Neuron (in vitro differentiated cells): Measurements from ENCODE around the gene ADGRF5.

Source experiments
- H2AFZ ChIP-seq: one replicate; pipeline ENCODE4 v1.6.1; 2013; ENCODE audit warnings: low read depth, mild to moderate bottlenecking, inconsistent platforms, low read length, moderate library complexity
- H3K27me3 ChIP-seq: one replicate; pipeline ENCODE4 v1.6.1; 2013; ENCODE audit warnings: low read length; ENCODE audit not compliant: insufficient read depth
- H3K36me3 ChIP-seq: one replicate; pipeline ENCODE4 v1.6.1; 2013; ENCODE audit warnings: low read length; ENCODE audit not compliant: insufficient read depth
- H3K4me1 ChIP-seq: one replicate; pipeline ENCODE4 v1.6.1; 2013; ENCODE audit warnings: low read length; ENCODE audit not compliant: insufficient read depth
- H3K4me3 ChIP-seq: 2 replicates; pipeline ENCODE4 v1.5.1; 2013; ENCODE audit warnings: mild to moderate bottlenecking, low read length, moderate library complexity
- H3K9me3 ChIP-seq: one replicate; pipeline ENCODE4 v1.6.1; 2013; ENCODE audit warnings: low read length

Gene ADGRF5

GRCh38 chr6:46921059-46921458 lies 679 bp downstream of the ADGRF5 start:
- no peaks in the 10 kb centered on the region for H3K36me3 ChIP-seq
- no peak overlapping the region for H2AFZ ChIP-seq
- H3K4me1 ChIP-seq, result no peaks in the 10 kb centered on the region
- H3K27me3 ChIP-seq, result no peaks in the 10 kb centered on the region
- no peaks in the 10 kb centered on the region for H3K9me3 ChIP-seq
- H3K4me3 ChIP-seq, result no peak overlapping the region

- H3K36me3 ChIP-seq, result no peaks in the 10 kb centered on the region
- H3K4me1 ChIP-seq, result no peaks in the 10 kb centered on the region
- no peak overlapping the region for H2AFZ ChIP-seq
- H3K9me3 ChIP-seq, result no peaks in the 10 kb centered on the region
- no peaks in the 10 kb centered on the region for H3K27me3 ChIP-seq
- no peak overlapping the region for H3K4me3 ChIP-seq
Observed at GRCh38 chr6:46918806-46919205, 2.9 kb downstream of the ADGRF5 start.

GRCh38 chr6:46917002-46917545 lies 4.7 kb downstream of the ADGRF5 start:
- H3K36me3 ChIP-seq, result no peaks in the 10 kb centered on the region
- no peaks in the 10 kb centered on the region for H3K4me1 ChIP-seq
- H3K27me3 ChIP-seq, result no peaks in the 10 kb centered on the region
- no peaks in the 10 kb centered on the region for H3K9me3 ChIP-seq
- no peak overlapping the region for H2AFZ ChIP-seq
- H3K4me3 ChIP-seq, result no peak overlapping the region

GRCh38 chr6:46915866-46916265 lies 5.9 kb downstream of the ADGRF5 start:
- no peaks in the 10 kb centered on the region for H3K4me1 ChIP-seq
- H3K36me3 ChIP-seq, result no peaks in the 10 kb centered on the region
- H3K9me3 ChIP-seq, result no peaks in the 10 kb centered on the region
- H3K4me3 ChIP-seq, result no peak overlapping the region
- no peak overlapping the region for H2AFZ ChIP-seq
- H3K27me3 ChIP-seq, result no peaks in the 10 kb centered on the region

GRCh38 chr6:46915380-46915779 lies 6.4 kb downstream of the ADGRF5 start:
- H3K9me3 ChIP-seq, result no peaks in the 10 kb centered on the region
- no peaks in the 10 kb centered on the region for H3K4me1 ChIP-seq
- no peak overlapping the region for H2AFZ ChIP-seq
- no peak overlapping the region for H3K4me3 ChIP-seq
- no peaks in the 10 kb centered on the region for H3K36me3 ChIP-seq
- no peaks in the 10 kb centered on the region for H3K27me3 ChIP-seq

GRCh38 chr6:46914279-46914810 lies 7.4 kb downstream of the ADGRF5 start:
- H3K9me3 ChIP-seq, result no peaks in the 10 kb centered on the region
- no peaks in the 10 kb centered on the region for H3K36me3 ChIP-seq
- no peak overlapping the region for H2AFZ ChIP-seq
- H3K27me3 ChIP-seq, result no peaks in the 10 kb centered on the region
- no peak overlapping the region for H3K4me3 ChIP-seq
- no peaks in the 10 kb centered on the region for H3K4me1 ChIP-seq

- Histone ChIP-seq H3K4me3 (no peak overlapping the region), H2AFZ (no peak overlapping the region), H3K4me1 (no peaks in the 10 kb centered on the region), H3K27me3 (no peaks in the 10 kb centered on the region), H3K9me3 (no peaks in the 10 kb centered on the region), H3K36me3 (no peaks in the 10 kb centered on the region)
Observed at GRCh38 chr6:46909371-46909770, 12.4 kb downstream of the ADGRF5 start.

GRCh38 chr6:46906776-46907175 lies 15.0 kb downstream of the ADGRF5 start:
- Histone ChIP-seq H2AFZ (no peak overlapping the region), H3K36me3 (no peaks in the 10 kb centered on the region), H3K9me3 (no peaks in the 10 kb centered on the region), H3K27me3 (no peaks in the 10 kb centered on the region), H3K4me1 (no peaks in the 10 kb centered on the region), H3K4me3 (no peak overlapping the region)

GRCh38 chr6:46904117-46904516 lies 17.6 kb downstream of the ADGRF5 start:
- Histone ChIP-seq H2AFZ (no peak overlapping the region), H3K4me3 (no peak overlapping the region), H3K27me3 (no peaks in the 10 kb centered on the region), H3K36me3 (no peaks in the 10 kb centered on the region), H3K4me1 (no peaks in the 10 kb centered on the region), H3K9me3 (no peaks in the 10 kb centered on the region)

GRCh38 chr6:46903175-46903574 lies 18.6 kb downstream of the ADGRF5 start:
- H3K36me3 ChIP-seq, result no peaks in the 10 kb centered on the region
- no peak overlapping the region for H3K4me3 ChIP-seq
- no peak overlapping the region for H2AFZ ChIP-seq
- H3K9me3 ChIP-seq, result no peaks in the 10 kb centered on the region
- H3K4me1 ChIP-seq, result no peaks in the 10 kb centered on the region
- no peaks in the 10 kb centered on the region for H3K27me3 ChIP-seq

- no peak overlapping the region for H3K4me3 ChIP-seq
- no peaks in the 10 kb centered on the region for H3K36me3 ChIP-seq
- no peaks in the 10 kb centered on the region for H3K27me3 ChIP-seq
- no peaks in the 10 kb centered on the region for H3K4me1 ChIP-seq
- no peaks in the 10 kb centered on the region for H3K9me3 ChIP-seq
- H2AFZ ChIP-seq, result no peak overlapping the region
Observed at GRCh38 chr6:46901882-46902314, 19.8 kb downstream of the ADGRF5 start.

GRCh38 chr6:46900266-46900665 lies 21.5 kb downstream of the ADGRF5 start:
- H3K4me1 ChIP-seq, result no peaks in the 10 kb centered on the region
- H3K36me3 ChIP-seq, result no peaks in the 10 kb centered on the region
- H3K27me3 ChIP-seq, result no peaks in the 10 kb centered on the region
- no peak overlapping the region for H2AFZ ChIP-seq
- H3K9me3 ChIP-seq, result no peaks in the 10 kb centered on the region
- H3K4me3 ChIP-seq, result no peak overlapping the region

- Histone ChIP-seq H3K4me3 (no peak overlapping the region), H3K27me3 (no peaks in the 10 kb centered on the region), H3K4me1 (no peaks in the 10 kb centered on the region), H2AFZ (no peak overlapping the region), H3K9me3 (no peaks in the 10 kb centered on the region), H3K36me3 (no peaks in the 10 kb centered on the region)
Observed at GRCh38 chr6:46899659-46900058, 22.1 kb downstream of the ADGRF5 start.

- no peak overlapping the region for H2AFZ ChIP-seq
- H3K27me3 ChIP-seq, result no peaks in the 10 kb centered on the region
- H3K9me3 ChIP-seq, result no peaks in the 10 kb centered on the region
- no peak overlapping the region for H3K4me3 ChIP-seq
- no peaks in the 10 kb centered on the region for H3K36me3 ChIP-seq
- H3K4me1 ChIP-seq, result no peaks in the 10 kb centered on the region
Observed at GRCh38 chr6:46898006-46898405, 23.7 kb downstream of the ADGRF5 start.
